HG03159 (cell line): ENCODE data around the gene NFE2L2.
"Not testable (repeated sequence)": the region's sequence is repeated elsewhere in the genome, so short reads cannot be mapped to it uniquely, and the experiment has no call there.

Experiments
- ATAC-seq: cut with Tn5 transposase; IDR thresholded peaks from one replicate; pipeline ENCODE4 v1.9.1; 2021; ENCODE audit warnings: mild to moderate bottlenecking, moderate library complexity; ENCODE audit not compliant: unreplicated experiment

Gene NFE2L2

GRCh38 chr2:177264693-177265587 lies at the start of gene NFE2L2:
NFE2L2 (minus strand) TSS chr2:177264727; CDS start chr2:177264576, 151 bp downstream.
- ATAC-seq = peak; percentile 60

GRCh38 chr2:177314194-177314593 lies 49.7 kb upstream of the NFE2L2 start:
- ATAC-seq = no peak

- ATAC-seq = no peak
Measured at GRCh38 chr2:177313162-177313781, 48.7 kb upstream of the NFE2L2 start.

GRCh38 chr2:177312562-177312961 lies 48.0 kb upstream of the NFE2L2 start:
- no peak for ATAC-seq

GRCh38 chr2:177309672-177310309 lies 45.3 kb upstream of the NFE2L2 start:
- ATAC-seq = not testable (repeated sequence)

GRCh38 chr2:177306550-177306949 lies 42.0 kb upstream of the NFE2L2 start:
- ATAC-seq = no peak

- ATAC-seq = no peak
Measured at GRCh38 chr2:177303939-177304338, 39.4 kb upstream of the NFE2L2 start.

GRCh38 chr2:177302552-177302951 lies 38.0 kb upstream of the NFE2L2 start:
- no peak for ATAC-seq

GRCh38 chr2:177298191-177298590 lies 33.7 kb upstream of the NFE2L2 start:
- no peak for ATAC-seq

- ATAC-seq = no peak
Measured at GRCh38 chr2:177296040-177296439, 31.5 kb upstream of the NFE2L2 start.

GRCh38 chr2:177295484-177295883 lies 31.0 kb upstream of the NFE2L2 start:
- ATAC-seq = no peak

GRCh38 chr2:177291701-177292100 lies 27.2 kb upstream of the NFE2L2 start:
- ATAC-seq = no peak

- peak; percentile 79 for ATAC-seq
Measured at GRCh38 chr2:177289824-177290628, 25.5 kb upstream of the NFE2L2 start.

GRCh38 chr2:177287814-177288213 lies 23.3 kb upstream of the NFE2L2 start:
- no peak for ATAC-seq

GRCh38 chr2:177285892-177286715 lies 21.6 kb upstream of the NFE2L2 start:
- ATAC-seq = no peak

- no peak for ATAC-seq
Measured at GRCh38 chr2:177284531-177284930, 20.0 kb upstream of the NFE2L2 start.

GRCh38 chr2:177283906-177284305 lies 19.4 kb upstream of the NFE2L2 start:
- ATAC-seq = no peak

- no peak for ATAC-seq
Measured at GRCh38 chr2:177282787-177283572, 18.5 kb upstream of the NFE2L2 start.

- no peak for ATAC-seq
Measured at GRCh38 chr2:177282181-177282641, 17.7 kb upstream of the NFE2L2 start.
